ENCODE results near the gene ZCWPW1.

Gene ZCWPW1

GRCh38 chr7:100432053-100432452 is 3.5 kb upstream of the ZCWPW1 start:
- no peak for DNase-seq

DNA sequence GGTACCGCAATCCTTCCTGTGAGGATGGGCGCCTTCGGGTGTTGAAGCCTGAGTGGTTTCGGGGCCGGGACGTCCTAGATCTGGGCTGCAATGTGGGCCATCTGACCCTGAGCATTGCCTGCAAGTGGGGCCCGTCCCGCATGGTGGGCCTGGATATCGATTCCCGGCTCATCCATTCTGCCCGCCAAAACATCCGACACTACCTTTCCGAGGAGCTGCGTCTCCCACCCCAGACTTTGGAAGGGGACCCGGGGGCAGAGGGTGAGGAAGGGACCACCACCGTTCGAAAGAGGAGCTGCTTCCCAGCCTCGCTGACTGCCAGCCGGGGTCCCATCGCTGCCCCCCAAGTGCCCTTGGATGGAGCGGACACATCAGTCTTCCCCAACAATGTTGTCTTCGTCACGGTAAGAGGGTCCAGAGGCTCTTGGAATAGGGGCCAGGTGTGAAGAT is 2.8 kb upstream of the ZCWPW1 start:
- no peak for DNase-seq

DNA sequence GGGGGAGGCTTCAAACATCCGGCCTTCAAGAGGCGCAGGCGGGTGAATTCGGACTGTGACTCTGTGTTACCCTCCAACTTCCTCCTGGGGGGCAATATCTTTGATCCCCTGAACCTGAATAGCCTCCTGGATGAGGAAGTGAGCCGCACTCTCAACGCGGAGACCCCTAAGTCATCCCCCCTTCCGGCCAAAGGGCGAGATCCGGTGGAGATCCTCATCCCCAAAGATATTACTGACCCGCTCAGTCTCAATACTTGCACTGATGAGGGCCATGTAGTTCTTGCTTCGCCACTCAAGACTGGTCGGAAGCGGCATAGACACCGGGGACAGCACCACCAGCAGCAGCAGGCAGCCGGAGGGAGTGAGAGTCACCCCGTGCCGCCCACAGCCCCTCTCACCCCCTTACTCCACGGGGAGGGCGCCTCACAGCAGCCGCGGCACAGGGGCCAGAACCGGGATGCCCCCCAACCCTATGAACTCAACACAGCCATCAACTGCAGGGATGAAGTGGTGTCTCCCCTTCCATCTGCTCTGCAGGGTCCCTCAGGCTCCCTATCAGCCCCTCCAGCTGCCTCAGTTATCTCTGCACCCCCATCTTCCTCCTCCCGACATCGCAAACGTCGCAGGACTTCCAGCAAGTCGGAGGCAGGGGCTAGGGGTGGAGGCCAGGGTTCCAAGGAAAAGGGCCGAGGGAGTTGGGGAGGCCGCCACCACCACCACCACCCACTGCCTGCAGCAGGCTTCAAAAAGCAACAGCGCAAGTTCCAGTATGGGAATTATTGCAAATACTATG is 2.2 kb upstream of the ZCWPW1 start:
- peak; percentile 22 for DNase-seq

DNA sequence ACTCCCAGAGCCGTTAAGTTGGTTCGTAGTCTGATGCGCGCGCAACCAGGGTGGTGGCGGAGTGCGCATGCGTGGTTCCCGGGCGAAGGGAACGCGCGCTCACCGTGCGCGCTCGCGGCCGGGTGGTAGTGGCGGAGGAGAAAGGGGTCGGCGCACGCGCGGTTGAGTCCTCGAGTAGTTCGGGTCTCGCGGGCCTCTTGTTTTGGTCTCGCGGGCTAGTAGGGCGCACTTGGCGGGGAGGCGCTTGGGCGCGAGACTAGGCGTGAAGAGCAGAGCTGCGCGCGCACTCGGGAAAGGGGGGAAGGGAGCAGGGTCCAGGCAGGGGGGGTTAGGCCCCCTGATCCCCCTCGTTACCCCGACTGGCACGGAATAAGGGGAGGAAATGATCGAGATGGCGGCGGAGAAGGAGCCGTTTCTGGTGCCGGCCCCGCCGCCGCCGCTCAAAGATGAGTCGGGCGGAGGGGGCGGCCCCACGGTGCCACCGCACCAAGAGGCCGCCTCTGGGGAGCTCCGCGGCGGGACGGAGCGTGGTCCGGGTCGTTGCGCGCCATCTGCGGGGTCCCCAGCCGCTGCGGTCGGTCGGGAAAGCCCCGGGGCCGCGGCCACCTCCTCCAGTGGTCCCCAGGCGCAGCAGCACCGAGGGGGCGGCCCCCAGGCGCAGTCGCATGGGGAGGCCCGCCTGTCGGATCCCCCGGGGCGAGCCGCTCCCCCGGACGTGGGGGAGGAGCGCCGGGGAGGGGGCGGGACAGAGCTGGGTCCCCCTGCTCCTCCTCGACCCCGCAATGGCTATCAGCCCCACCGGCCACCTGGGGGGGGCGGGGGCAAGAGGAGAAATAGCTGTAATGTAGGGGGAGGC is 1.4 kb upstream of the ZCWPW1 start, which contains the start of gene MEPCE:
MEPCE (plus strand) TSS at position 195 of the 856 bp plus-strand sequence; CDS start at position 383, 188 bp downstream.
- peak; percentile 95 for DNase-seq

GRCh38 chr7:100428967-100429636 is 599 bp upstream of the ZCWPW1 start:
- peak; percentile 100 for DNase-seq

DNA sequence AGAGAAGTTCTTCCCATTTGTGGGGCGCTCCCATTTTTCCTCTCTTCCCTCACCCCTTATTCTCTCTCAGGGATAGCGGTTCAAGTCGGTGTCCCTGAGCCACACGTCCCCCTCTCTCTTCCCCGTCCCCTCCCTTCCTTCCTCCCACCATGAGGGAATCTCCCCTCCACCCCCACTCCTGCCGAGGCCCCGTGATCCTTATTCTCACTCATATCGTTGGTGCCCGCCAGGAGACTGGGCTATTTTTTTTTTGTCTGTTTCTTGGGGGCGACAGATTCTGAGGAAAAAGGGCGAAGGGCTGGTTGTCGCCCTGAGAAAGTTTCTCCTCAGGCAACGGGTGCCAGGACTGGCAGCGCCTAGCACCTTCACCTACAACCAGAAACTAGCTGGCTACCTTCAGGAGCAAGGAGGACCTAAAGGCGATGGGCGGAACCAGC is 723 bp downstream of the ZCWPW1 start:
- DNase-seq: no peak

DNA sequence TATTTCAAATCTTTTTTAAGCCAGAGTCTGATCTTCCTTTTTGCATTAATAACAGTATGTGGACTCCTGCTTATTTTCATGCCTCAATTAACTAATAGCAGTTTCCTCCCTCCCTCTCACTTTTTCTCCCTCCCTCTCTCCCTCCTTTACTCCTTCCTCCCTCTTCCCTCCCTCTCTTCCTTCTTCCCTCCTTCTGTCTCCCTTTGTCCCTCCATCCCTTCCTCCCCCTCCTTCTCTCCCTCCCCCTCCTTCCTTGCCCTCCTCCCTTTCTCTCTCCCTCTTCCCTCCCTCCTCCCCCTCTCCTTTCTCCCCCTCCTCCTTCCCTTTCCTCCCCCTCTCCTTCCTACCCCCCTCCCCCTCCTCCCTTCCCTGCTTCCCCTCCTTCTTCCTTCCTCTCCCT is 2.0 kb downstream of the ZCWPW1 start:
- no peak for DNase-seq

GRCh38 chr7:100425347-100425746 is 3.2 kb downstream of the ZCWPW1 start:
- no peak for DNase-seq

DNA sequence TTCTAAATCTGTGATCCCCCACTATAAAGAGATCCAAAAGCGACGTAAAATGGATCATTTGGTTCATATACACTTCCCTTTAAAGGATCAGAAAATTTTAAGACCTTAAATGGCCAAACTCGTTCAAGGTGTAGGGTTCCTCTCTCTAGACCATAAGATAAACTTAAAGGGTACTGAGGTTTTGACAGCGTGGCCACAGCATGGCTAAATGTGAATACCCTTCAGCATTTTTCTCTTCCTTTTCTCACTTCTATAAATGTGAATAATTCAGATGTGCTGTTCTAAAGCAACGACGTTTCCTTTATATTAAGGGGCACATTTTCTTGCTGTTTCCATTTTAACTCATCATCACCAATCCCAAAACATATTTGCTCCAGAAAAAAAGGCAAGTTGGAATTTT is 5.2 kb downstream of the ZCWPW1 start:
- no peak for DNase-seq

- no peak for DNase-seq
These were observed 8.8 kb downstream of the ZCWPW1 start for GRCh38 chr7:100419660-100420226.

GRCh38 chr7:100418930-100419659 is 9.4 kb downstream of the ZCWPW1 start:
- DNase-seq: no peak

GRCh38 chr7:100415448-100415847 is 13.1 kb downstream of the ZCWPW1 start:
- DNase-seq: no peak

- no peak for DNase-seq
These were observed 14.6 kb downstream of the ZCWPW1 start for GRCh38 chr7:100413889-100414288.

- DNase-seq: no peak
These were observed 15.2 kb downstream of the ZCWPW1 start for GRCh38 chr7:100413346-100413745.

- DNase-seq: no peak
These were observed 17.4 kb downstream of the ZCWPW1 start for GRCh38 chr7:100411101-100411500.

DNA sequence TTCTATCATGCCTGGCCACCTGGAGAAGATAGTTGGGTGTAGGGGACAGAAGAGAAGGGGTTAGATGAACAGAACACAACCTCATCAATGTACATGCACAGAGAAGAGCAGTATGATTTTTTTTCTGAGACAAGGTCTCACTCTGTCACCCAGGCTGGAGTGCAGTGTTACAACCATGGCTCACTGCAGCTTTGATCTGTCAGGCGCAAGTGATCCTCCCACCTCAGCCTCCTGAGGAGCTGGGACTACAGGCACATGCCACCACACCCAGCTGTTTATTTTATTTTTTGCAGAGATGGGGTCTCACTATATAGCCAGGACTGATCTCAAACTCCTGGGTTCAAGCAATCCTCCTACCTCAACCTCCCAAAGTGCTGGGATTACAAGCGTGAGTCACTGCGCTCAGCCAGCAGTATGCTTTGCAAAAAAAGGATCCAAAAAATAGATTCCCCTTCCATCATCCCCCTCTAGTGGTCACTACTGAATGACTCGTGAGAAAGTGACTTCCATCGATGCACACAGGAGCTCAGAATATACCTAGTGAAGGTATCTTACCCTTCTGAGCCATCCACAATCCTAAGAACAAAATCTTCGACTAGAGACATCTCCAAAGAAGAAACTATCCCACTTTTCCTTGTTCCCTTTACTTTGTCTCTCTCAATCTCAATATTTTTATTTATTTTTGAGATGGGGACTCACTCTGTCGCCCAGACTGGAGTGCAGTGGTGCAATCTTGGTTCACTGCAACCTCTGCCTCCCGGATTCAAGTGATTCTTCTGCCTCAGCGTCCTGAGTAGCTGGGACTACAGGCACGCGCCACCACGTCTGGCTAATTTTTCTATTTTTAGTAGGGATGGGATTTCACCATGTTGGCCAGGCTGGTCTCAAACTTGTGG is 21.0 kb downstream of the ZCWPW1 start:
- no peak for DNase-seq

DNA sequence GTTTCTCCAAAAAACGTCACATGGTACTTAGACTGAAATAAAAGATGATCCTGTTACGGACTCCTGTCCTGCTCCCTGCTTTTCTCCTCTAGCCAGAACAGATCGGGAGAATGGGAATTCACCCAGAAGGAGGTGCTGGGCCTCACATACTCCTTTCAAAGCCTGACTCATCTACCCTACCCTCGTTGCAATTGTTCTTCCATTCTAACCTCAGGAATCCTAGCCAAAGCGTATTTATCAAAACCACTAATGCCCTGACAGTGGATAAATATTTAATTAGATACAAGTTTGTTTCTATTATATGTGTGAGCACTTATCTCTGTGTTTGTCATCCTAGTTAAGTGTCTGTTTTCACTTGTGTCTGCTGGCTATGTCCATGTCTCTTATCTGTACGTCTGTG is 21.7 kb downstream of the ZCWPW1 start:
- DNase-seq: no peak

GRCh38 chr7:100402241-100402640 is 26.3 kb downstream of the ZCWPW1 start:
- no peak for DNase-seq

DNA sequence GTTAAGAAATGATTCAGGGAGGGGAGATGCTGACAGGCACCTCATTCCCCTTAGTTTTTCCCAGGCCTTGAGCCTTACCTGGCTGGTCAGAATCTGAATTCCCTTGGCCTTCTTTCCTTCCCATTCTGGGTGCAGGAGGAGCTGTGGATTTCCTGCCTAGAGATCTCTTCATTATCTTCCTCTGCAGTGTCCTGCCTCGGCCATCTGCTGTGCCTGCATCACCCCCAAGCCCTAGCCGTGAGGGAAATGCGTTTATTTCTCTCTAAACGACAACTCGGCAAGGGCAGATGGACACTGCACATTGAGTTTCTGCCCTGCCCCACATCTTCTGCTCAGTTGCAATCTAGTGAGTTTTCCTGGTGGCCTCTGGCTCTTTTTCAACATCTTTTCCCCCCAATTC is 26.7 kb downstream of the ZCWPW1 start:
- DNase-seq: no peak

- DNase-seq: no peak
These were observed 27.8 kb downstream of the ZCWPW1 start for GRCh38 chr7:100400656-100401055.

GRCh38 chr7:100400041-100400440 is 28.5 kb downstream of the ZCWPW1 start:
- DNase-seq: no peak

Data from activated gamma-delta T cell (primary cell).